ENCODE data around the gene SCAPER. TPM values are rescaled to one million over a fixed set of nuclear protein-coding genes. Genes with fewer than 3 reads are reported as not detected.

SCAPER gene
- total and polyA plus RNA-seq, 2 experiments from 2014 or later = 27.0 to 35.7 TPM

DNA sequence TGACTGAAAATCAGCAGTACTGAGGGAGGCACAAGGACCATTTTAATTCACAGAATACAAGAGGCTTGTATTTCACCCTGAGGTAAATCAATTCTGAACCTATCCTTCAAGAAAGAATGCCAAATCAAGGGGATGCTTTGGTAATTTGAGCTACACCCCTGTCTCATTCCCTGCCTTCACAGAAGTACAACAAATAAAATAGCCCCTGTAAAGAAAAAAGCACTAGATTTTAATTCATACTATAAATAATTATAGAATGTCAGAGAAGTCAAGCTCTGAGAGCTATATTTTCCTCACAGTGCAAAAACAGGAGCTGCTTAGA is 319.6 kb downstream of the SCAPER start:
- TF ChIP-seq, protein P1, sequence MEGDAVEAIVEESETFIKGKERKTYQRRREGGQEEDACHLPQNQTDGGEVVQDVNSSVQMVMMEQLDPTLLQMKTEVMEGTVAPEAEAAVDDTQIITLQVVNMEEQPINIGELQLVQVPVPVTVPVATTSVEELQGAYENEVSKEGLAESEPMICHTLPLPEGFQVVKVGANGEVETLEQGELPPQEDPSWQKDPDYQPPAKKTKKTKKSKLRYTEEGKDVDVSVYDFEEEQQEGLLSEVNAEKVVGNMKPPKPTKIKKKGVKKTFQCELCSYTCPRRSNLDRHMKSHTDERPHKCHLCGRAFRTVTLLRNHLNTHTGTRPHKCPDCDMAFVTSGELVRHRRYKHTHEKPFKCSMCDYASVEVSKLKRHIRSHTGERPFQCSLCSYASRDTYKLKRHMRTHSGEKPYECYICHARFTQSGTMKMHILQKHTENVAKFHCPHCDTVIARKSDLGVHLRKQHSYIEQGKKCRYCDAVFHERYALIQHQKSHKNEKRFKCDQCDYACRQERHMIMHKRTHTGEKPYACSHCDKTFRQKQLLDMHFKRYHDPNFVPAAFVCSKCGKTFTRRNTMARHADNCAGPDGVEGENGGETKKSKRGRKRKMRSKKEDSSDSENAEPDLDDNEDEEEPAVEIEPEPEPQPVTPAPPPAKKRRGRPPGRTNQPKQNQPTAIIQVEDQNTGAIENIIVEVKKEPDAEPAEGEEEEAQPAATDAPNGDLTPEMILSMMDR (IDR thresholded peaks at IDR 0.05; ENCODE audit: low read depth, low read length) = no peak

DNA sequence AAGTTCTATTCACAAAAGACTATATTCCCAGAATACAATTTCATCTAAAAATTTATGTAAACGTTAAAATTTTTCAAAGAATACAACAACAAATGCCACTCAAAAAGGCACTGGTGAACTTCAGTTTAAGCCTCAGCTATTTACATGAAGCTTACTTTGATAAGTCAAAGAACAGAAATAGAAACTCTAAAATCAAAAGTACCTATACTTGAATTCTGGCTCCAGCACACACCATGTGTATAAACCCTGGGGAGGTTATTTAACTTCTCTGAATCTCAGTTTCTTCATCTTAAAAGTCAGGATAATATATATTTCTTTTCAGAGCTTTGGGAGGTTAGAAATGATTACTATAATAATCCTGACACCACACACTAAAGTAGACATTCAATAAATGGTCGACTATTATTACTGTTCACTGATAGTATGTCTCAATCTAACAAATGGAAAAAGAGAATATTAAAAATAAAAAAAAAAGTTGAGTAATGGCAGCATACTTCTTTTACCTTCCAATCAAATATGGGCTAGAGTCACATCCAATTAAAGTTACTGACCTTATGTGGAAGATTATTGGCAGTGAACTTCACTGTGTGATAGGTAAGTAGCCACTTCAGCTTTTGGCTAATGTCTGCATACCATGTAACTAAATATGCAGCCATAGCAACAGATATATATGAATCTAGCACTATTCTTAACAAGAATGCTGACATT is 320.1 kb downstream of the SCAPER start:
- TF ChIP-seq, protein P1 (IDR thresholded peaks at IDR 0.05; ENCODE audit: low read depth, low read length) = no peak
- no peaks in the 10 kb centered on the region for H3K9me3 ChIP-seq (ENCODE audit: low read depth)
- H3K36me3 ChIP-seq = no peaks in the 10 kb centered on the region
- no peak for DNase-seq (ENCODE audit: low read depth in 1 of 2, low spot score in 1 of 2)
- no peaks in the 10 kb centered on the region for H3K4me1 ChIP-seq (ENCODE audit: low read depth)
- H3K4me3 ChIP-seq = no peak overlapping the region
- H3K27me3 ChIP-seq = no peaks in the 10 kb centered on the region
- H3K27ac ChIP-seq = no peak overlapping the region

More for the DNA sequence above, 319.6 kb downstream of the SCAPER start:
- Histone ChIP-seq H3K36me3 (no peaks in the 10 kb centered on the region), H3K4me3 (no peak overlapping the region), H3K9me3 (ENCODE audit: low read depth) (no peaks in the 10 kb centered on the region), H3K4me1 (ENCODE audit: low read depth) (no peaks in the 10 kb centered on the region), H3K27ac (no peak overlapping the region), H3K27me3 (no peaks in the 10 kb centered on the region)
- no peak for DNase-seq (ENCODE audit: low read depth in 1 of 2, low spot score in 1 of 2)

DNA sequence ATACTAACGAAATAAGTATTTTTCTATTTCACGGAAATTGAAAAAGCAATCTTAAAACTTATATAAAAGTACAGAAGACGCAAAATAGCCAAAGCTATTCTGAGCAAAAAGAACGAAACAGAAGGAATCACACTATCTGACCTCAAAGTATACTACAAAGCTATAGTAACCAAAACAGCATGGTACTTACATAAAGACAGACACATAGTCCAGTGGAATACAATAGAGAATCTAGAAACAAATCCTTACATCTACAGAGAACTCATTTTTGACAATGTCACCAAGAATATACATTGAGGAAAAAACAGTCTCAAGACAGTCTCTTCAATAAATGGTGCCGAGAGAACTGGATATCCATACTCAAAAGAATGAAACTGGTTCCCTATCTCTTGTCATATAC is 322.6 kb downstream of the SCAPER start:
- Histone ChIP-seq H3K36me3 (no peaks in the 10 kb centered on the region), H3K4me1 (ENCODE audit: low read depth) (no peaks in the 10 kb centered on the region), H3K27ac (no peak overlapping the region), H3K9me3 (ENCODE audit: low read depth) (no peaks in the 10 kb centered on the region), H3K27me3 (no peaks in the 10 kb centered on the region), H3K4me3 (no peak overlapping the region)
- DNase-seq (ENCODE audit: low read depth in 1 of 2, low spot score in 1 of 2) = no peak
- TF ChIP-seq, protein P1 (IDR thresholded peaks at IDR 0.05; ENCODE audit: low read depth, low read length) = no peak

DNA sequence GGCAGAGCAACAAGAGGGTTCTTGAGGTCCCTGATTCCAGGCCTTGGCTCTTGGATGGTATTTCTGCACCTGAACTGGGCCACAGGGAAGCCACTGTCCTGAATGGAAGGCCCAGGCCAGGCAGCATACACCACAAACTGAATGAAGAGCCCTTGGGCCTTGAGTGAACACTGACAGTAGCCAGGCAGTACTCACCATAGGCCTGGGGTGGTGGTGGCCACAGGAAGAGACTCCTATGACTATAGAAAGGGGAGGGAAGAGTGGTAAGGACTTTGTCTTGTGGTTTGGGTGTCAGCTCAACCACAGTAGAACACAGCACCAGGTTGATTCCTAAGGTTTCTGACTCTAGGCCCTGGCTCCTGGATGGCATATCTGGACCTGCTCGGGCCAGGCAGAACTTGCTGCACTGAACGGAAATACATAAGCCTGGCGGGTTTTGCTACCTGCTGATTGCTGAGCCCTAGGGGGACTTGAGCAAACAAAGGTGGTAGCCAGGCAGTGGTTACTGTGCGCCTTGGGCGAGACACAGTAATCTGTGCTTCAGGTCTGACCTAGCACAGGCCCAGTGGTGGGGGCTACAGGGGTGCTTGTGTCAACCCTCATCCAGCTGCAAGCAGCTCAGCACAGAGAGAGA is 327.1 kb downstream of the SCAPER start:
- Histone ChIP-seq H3K4me3 (no peak overlapping the region), H3K27me3 (no peaks in the 10 kb centered on the region), H3K27ac (no peak overlapping the region), H3K9me3 (ENCODE audit: low read depth) (no peaks in the 10 kb centered on the region), H3K36me3 (no peaks in the 10 kb centered on the region), H3K4me1 (ENCODE audit: low read depth) (no peaks in the 10 kb centered on the region)
- TF ChIP-seq, protein P1 (IDR thresholded peaks at IDR 0.05; ENCODE audit: low read depth, low read length) = no peak
- no peak for DNase-seq (ENCODE audit: low read depth in 1 of 2, low spot score in 1 of 2)

DNA sequence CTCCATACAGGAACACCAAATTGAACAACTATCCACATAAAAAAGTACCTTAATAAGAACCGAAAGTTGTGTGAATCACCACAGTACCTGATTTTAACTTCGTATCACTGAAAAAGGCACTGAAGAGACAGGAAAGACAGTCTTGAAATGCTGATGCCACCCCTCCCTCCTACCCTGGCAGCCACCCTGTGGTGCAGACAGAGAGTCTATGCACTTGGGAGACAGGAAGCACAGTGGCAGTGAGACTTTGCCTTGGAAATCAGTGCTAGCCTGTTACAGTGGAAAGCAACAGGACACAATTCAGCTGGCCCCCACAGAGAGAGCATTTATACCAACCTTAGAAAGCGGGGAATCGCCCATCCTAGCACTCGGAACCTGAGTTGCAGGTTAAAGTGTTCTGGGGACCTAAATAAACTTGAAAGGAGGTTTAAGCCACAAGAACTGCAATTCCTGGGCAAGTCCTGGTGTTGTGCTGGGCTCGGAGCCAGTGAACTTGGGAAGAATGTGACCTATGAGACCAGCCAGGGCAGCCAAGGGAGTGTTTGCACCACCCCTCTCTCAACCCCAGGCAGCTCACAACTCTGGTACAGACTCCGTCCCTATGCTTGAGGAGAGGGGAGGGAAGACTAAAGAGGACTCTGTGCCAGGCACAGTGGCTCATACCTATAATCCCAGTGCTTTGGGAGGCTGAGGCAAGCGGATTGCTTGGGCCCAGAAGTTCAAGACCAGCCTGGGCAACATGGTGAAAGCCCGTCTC is 328.4 kb downstream of the SCAPER start:
- TF ChIP-seq, protein P1 (IDR thresholded peaks at IDR 0.05; ENCODE audit: low read depth, low read length) = no peak
- peak; percentile 39 to 89 for DNase-seq (ENCODE audit: low read depth in 1 of 2, low spot score in 1 of 2)
- H3K36me3 ChIP-seq = no peaks in the 10 kb centered on the region
- H3K4me1 ChIP-seq (ENCODE audit: low read depth) = no peaks in the 10 kb centered on the region
- H3K27ac ChIP-seq = peak overlapping the region; percentile 3
- H3K27me3 ChIP-seq = no peaks in the 10 kb centered on the region
- no peak overlapping the region for H3K4me3 ChIP-seq
- no peaks in the 10 kb centered on the region for H3K9me3 ChIP-seq (ENCODE audit: low read depth)
